HG02981 (cell line): ENCODE measurements around the gene C6orf163.
A peak's percentile ranks its signal among the peaks of the same experiment; 100 is the strongest.

Source experiments
- ATAC-seq: cut with Tn5 transposase; IDR thresholded peaks from one replicate; pipeline ENCODE4 v1.9.1; 2021; ENCODE audit warnings: mild to moderate bottlenecking, moderate library complexity; ENCODE audit not compliant: unreplicated experiment

C6orf163 gene

DNA sequence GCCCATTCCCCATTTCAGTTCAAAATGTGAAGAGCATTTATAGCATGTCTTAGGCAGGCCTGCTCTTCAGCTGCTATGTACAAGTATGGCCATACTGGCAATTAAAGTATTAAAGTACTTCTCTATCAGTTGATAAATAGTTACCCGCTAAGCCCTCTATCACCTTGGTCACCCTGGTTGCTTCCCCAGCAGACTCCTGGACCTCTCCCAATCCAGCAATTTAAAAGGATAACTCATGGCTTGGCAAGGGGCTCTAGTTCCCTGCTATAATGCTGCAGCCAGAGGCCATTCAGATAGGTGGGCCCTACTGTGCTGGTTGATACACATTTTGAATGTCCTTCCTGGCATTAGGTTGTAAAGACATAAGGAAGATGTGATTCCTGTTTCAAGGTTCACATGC is 7.0 kb downstream of the C6orf163 start:
- no peak for ATAC-seq

DNA sequence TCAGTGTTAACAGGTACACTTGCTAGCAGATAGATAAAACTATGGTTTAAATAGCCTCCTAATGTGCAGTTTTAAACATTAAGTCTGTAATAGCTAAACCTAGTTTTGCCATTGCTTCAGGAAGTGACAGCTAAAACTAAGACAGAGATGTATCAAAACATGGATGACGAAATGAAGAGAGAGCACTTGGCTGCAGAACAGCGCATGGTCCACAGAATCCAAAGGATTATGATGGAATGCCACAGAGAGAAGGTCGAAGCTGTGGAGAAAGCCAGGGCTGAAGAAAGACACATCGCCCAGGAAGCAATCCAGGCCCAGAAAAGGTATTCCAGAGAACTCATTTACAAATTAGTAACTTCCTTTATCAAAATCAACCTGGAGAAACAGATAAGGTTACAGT is 11.6 kb downstream of the C6orf163 start:
- no peak for ATAC-seq

DNA sequence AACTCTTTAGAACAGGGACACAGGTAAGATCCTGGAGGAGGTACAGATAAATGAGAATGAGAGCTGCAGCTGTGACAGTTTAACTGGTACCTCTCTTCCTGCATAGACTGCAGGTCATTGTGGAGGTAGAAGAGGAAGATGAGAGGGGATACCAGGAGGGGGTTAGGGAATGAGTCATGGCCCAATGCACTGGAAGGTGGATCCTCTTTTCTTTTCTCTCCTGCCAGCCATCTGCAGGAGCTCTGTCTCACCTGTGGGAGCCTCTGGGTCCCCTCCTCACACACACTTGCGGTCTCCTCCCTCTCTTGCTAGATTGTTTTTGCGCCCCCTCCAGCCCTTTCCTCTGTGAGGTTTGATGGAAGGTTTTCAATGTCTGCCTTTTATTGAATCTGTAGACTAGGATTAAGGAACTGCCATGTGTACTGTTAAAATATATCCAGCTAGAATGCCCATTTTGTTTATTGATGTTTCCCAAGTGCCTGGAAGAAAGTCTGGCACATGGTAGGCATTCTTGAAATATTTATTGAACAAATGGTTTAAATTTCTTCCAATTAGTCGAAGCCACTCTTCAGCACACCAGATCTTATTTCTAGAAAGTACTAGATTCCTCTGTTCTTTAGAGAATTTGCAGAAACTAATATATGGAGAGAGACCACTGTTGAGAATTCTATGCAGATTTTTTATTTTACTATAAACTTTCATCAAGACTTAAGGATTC is 13.0 kb downstream of the C6orf163 start:
- ATAC-seq, result no peak

DNA sequence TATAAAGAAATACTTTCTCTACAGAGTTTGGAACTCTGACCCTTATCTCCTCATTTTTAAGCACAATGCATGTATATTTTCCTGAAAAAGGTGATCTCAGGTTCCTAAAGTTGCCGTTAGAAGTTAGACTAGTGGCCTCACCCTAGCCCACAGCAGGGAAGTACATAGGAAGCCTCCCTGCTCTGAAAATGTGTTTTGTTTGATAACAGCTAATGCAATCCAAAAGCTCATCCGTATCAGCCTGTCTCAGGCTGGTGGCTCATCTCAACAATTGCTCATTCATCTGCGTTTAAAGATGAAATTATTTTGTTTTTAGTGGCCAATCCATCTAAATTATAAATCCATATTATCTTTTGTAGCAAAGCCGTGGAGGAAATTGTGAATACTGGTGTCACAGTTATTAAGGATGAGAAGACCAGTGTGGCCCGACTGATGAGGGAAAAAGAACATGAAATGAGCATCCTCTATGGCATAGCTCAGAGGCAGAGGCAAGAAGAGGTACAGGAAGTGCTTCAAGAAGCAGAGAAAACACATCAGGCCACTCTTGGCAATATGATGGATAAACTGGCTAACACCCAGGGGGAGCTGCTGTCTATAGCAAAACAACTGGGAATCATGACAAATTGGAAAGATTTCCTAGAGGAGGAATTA is 20.1 kb downstream of the C6orf163 start:
- no peak for ATAC-seq

DNA sequence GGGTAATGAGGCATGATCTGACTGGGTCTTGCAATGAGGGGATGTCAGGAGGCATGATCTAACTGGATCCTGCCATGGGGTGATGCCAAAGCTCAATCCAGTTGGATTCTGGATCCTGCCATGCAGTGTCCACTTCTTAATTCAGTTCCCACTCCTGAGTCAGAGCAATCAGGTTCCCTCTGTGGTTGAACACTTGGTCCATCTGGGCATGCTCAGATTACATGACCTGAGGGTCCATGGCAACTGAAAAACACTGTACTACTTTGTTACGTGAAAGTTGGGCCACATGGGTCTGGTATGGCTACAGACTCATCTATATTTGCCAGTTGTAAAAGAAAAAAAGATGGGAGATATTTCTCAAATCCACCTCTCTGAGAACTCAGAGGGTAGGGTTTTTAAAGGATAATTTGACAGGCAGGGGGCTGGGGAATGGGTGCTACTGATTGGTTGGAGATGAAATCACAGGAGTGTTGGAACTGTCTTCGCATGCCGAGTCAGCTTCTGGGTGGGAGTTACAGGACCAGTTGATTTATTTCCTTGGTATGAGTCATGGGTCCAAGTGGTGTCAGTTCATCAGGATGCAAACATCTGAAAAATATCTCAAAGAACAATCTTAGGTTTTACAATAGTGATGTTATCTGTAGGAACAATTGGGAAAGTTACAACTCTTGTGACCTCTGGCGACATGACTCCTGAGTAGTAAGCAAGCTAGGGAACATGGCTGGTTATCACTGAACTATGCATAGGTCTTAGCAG is 21.6 kb downstream of the C6orf163 start:
- no peak for ATAC-seq

DNA sequence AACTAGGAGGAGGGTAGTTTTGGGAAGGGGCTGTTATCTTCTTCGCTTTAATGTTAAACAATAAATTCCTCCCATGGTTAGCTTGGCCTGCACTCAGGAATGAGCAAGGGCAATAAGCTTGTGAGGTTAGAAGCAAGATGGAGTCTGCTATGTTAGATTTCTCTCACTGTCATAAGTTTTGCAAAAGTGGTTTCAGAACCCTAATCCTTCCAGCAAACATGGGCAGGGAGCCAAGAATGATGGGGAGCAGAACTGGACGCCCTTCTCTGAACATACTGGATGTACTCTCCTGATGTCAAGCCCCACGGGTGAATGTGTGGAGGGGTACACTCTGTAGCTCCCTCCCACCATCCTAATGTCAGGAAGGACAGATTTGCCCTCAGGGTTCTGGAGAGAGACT is 22.3 kb downstream of the C6orf163 start:
- no peak for ATAC-seq

DNA sequence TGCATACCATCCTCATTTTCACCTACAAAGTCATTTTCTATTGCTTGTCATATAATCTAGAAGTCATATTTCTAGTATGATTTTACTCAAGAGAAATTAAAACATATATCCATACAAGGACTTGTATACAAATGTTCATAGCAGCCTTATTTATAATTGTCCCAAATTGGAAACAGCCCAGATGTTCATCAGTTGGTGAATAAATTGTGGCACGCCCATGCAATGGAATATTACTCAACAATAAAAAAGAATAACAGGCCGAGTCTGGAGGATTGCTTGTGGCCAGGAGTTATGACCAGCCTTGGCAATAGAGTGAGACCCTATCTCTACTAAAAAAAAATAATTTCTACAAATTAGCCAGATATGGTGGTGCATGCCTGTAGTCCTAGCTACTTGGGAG is 28.8 kb downstream of the C6orf163 start:
- no peak for ATAC-seq

DNA sequence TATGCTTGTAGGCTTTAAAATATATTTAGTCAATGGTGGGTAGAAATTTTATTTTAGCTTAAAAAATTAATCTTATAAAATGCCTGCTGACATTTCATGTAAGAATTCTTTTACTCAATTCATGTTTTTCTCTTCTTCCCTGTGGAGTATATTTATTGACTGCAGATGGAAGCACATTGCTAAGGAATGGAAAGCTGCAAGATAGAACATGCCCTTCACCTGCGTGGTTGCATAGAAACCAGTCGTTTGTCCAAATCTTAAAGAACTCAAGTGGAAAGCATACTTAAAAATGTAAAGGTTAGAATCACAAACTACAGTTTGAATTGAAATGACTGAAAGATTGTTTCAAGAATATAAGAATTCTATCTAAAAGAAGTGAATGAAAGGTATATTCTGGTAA is 30.7 kb downstream of the C6orf163 start:
- no peak for ATAC-seq

DNA sequence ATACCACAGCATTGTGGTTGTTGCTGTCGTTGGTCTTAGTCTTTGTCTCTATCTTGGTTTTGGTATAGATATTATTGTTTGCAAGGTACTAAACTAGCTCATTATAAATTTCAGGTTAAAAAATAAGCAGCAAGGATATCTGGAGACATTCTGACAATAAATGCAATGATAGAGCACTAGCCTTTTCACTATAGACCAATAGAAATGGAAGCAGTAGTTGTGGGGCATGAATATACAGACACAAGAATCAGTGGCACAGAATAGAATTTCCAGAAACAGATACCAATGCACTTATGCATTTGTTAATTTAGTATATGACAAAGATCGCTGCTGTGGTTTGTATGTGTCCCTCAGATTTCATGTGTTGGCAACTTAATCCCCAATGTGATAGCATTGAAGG is 32.0 kb downstream of the C6orf163 start:
- no peak for ATAC-seq

DNA sequence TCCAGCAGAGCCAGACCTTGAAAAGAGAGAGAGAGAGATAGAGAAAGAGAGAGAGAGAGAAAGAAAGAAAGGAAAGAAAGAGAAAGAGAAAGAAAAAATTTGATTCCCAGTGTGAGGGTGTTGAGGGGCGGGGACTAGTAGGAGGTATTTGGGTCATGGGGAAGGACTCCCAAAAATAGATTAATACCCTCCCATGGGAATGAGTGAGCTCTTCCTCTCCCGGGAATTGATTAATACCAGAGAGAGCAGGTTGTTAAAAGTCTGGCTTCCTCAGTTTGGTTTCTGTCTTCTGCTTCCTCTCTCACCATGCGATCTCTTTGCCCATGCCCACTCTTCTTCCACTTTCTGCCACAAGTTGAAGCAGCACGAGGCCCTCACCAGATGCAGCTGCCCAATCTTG is 34.3 kb downstream of the C6orf163 start:
- no peak for ATAC-seq

DNA sequence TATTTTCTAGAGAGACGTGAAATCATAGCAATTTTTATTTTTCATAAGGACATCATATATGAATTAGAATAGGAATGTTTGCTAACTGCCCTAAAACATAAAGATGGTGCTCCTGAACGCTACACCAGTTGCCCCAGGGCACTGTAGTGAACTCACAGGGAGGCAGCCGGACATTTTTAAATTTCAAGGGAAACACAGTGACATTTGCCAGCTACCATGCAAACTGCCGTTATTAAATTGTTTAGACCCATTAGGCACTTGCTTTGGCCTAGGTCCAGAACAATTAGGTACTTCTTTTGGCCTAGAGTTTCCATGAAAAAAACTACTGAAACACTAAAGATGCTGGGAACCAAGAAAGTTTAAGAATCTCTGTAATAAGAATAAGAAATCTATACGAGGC is 38.2 kb downstream of the C6orf163 start:
- ATAC-seq, result no peak

DNA sequence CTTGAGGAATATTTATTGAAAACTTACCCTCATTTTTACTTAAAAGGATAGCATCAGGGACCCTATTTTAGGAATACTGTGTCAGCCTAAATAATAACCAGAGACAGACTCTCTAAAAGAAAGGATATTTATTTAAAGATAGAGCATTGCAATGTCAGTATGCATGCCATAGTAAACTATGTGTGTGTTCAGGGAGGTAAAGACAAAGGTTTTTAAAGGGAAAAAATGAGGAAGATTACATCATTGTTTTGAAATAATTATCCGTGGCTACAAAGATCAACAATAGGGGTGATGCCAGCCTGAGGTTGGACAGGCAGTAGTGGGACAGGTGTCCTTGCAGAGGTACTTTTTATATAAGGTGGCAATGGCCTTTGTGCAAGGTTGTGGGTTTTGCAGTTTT is 39.4 kb downstream of the C6orf163 start:
- ATAC-seq, result no peak

DNA sequence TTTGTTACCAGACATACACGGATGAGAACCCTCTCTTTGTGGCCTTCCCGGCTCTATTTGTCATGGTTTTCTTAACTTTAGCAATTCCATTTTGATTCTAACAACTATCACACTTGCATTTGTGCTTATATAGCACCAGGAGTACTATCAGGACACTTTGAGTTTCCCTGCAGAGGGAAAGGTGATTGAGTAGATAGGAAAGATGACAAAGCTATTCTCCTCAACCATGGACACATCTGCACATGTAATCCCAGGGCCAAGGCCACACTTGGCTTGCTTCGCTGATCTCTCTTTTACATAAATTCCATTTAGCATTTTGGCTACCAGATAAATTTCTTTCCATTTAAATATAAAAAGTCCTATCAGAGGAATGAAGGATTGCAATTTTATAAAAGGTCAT is 39.8 kb downstream of the C6orf163 start:
- ATAC-seq, result no peak

DNA sequence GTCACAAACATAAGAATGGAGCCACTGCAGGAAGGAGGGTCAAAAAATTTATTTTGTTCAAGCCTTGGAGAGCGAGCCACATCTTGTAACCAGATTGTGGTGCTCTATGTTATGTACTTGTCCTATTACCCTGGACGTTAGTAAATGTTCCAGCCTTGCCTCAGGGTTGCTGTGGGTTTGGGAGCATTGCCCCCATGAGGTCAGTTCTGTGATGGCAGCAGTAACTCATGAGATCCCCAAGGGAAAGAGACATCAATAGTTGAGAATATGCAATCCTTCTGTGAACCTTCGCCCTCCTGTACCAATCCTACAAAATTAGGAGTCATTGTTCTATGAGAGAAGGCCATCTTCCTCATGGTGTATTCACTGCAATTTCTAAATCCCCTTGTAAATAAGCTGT is 46.7 kb downstream of the C6orf163 start:
- ATAC-seq, result no peak

DNA sequence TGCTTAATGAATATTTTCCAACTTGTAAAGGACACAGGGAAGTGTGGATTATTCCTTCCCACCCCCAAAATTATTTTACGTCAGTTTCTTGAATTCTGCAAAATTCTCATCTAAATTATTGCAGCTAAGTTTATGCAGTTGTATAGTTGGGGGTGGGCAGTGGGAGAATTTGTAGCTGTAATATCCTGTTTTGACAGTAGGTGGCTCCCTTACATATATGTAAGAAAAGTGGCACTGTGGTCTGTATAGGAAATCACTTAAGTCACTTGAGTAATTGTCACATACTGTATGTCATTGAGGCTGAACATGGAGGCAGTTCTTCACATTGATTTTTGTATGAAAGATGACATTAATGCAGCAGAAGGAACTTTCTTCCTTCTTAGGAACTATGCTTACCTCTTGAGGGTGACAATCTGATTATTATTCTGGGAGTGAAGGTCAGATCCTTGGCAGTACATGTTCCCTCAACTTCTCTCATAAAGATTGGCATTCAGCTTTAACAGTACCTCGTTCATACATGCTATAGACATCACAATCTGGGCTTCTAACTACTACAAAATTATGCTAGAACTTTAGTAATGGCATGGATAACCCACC is 48.5 kb downstream of the C6orf163 start:
- ATAC-seq, result peak; percentile 73

DNA sequence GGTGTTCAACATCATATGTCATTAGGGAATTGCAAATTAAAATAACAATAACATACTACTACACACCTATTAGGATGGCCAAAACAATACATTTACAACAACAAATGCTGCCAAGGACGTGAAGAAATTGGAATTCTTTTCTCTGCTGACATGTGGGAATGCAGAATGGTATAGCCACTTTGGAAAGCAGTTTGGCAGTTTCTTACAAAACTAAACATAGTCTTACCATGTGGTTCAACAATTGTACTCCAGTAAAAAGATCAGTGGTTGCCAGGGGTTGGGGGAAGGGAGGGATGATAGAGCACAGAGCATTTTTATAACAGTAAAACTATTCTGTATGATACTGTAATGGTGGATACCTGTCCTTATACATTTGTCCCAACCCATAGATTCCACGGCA is 50.8 kb downstream of the C6orf163 start:
- no peak for ATAC-seq

DNA sequence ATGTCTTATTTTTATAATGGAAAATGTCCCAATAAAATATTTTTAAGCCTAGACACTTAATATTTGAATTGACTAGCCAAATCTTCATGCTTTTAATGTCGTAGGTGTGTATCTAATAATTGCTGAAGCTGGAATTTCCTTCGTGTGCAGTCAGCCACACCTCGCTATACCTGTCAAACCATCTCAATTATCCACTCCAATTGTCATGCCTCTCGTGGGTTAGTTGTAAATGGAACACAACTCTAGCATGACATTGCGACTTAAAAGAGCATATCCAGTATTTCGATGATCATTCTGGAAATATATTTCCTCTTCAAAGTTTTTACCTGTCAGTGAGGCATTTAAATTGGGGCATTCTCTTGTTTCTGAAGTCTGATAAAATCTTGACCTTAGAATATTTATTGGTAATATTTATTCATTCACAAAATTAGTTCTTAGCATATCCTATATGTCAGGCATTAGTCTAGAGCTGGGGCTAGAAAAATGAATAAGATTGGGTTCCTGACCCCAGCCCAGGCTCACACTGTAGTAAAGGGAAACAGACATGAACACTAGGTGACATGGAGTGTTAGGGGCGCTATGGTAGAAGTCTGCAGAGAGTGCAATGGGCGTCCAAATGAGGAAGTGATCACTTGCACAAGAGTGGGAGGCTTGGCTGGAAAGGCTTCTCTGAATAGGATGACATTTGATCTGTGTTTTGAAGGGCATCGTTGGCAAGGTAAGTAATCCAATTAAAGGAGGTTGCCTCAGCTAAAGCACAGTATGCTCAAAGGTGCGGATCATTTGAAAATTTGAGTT is 52.2 kb downstream of the C6orf163 start:
- peak; percentile 68 for ATAC-seq

DNA sequence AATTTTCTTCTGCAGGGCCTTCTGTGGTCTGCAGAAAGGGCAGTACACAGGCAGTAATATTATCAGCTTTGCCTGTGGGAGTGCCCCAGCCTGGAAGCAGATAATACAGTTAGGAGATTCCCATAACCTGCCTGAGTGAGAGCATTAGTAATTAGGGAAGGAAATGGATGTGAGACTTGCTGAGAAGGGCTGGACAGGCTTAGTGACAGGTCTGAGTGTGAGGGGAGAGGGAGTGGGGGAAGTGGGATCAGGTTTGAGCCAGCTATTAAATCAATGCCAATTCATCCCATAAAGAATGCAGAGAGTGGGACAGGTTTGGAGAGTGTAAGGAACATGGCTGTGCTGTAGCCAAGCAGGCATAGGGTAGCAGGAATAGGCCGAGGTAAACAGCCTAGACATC is 53.0 kb downstream of the C6orf163 start:
- ATAC-seq, result no peak

DNA sequence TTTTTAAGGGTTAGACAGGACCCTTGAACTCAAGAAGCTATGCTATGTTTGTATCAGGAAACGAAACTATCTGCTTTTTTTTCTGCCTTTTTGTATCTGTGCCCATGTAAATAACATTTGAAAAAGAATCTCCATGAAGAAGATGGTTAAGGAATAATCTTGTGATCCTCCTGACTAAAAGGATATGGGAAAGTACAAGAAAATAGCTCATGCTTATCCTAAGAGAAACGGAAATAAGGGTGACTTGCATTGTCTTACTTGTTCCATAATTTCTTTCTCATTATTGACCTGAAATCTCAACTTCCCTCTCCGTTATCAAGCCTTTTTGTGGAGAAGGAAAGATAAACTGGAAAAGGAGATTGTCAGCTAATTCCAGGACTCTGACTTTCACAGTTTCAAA is 57.2 kb downstream of the C6orf163 start:
- no peak for ATAC-seq

DNA sequence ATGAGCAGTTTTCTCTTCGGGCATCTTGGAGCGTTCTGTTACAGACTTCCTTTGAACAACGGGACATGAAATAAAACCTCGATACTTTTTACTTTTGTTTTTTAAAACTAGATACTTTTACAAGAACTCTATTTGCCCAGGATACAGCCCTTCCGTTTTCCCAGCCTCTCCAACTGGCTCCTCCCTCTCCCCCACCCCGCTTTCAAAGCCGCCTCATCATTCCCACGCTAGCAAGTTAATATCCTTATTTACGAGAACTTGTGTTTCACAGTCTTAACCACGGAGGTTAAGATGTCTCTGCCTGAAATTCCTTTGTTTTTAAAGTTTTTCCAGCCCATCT is 62.9 kb downstream of the C6orf163 start:
- ATAC-seq, result peak; percentile 2
